K562 (cell line): ENCODE data around the gene SH2D5. TPM values are rescaled to one million over a fixed set of nuclear protein-coding genes. Genes with fewer than 3 reads are reported as not detected.

ENCODE experiments used
- ARHGAP35 ChIP-seq: fragments of 450-650 bp; IDR thresholded peaks from 2 replicates; pipeline ENCODE4 v1.6.1; 2018; ENCODE audit not compliant: partially characterized antibody
- ASH1L ChIP-seq: fragments of 450-650 bp; IDR thresholded peaks from 2 replicates; pipeline ENCODE4 v1.6.1; 2018; ENCODE audit warnings: borderline replicate concordance, mild to moderate bottlenecking, low read depth; ENCODE audit not compliant: partially characterized antibody
- BRCA1 ChIP-seq, 2 experiments: fragments of 450-650 bp in 1 of 2; sonication (generic) in 1 of 2; formaldehyde crosslinking in 1 of 2; IDR thresholded peaks; 2 replicates each; pipeline versions ENCODE4 v1.5.0 to v1.6.1; 2017 to 2020; ENCODE audit warnings: mild to moderate bottlenecking in 1 of 2, missing genetic modification reagents in 1 of 2
- DMBX1 ChIP-seq: fragments of 250-450 bp; sonication (Bioruptor Pico); IDR thresholded peaks from 2 replicates; pipeline ENCODE4 v1.8.0; 2022; ENCODE audit warnings: inconsistent platforms, mild to moderate bottlenecking, moderate library complexity, borderline replicate concordance
- E2F6 ChIP-seq, 2 experiments: IDR thresholded peaks; 2 replicates each; pipeline ENCODE4 v1.6.1; 2011; ENCODE audit warnings: borderline replicate concordance in 1 of 2, control low read depth in 1 of 2, low read depth in 1 of 2, low read length in 1 of 2, mild to moderate bottlenecking in 1 of 2, mixed read lengths in 1 of 2, moderate library complexity in 1 of 2; ENCODE audit not compliant: insufficient read depth in 1 of 2, insufficient read length in 1 of 2, poor library complexity in 1 of 2, severe bottlenecking in 1 of 2; ENCODE audit errors: extremely low read depth in 1 of 2
- FOSL1 ChIP-seq: fragments of 200-800 bp; sonication (Bioruptor generic); conservative IDR thresholded peaks from 2 replicates; pipeline ENCODE4 v1.6.1; 2016; ENCODE audit warnings: missing genetic modification characterization, missing compliant biosample characterization
- FOXK1 ChIP-seq: sonication (generic); formaldehyde crosslinking; IDR thresholded peaks from 2 replicates; pipeline ENCODE4 v1.8.0; 2022; ENCODE audit warnings: missing genetic modification reagents, mild to moderate bottlenecking, borderline replicate concordance
- KLF13 ChIP-seq: fragments of 450-650 bp; IDR thresholded peaks from 2 replicates; pipeline ENCODE4 v1.6.1; 2016; ENCODE audit warnings: missing genetic modification characterization, low read depth, mild to moderate bottlenecking, missing compliant biosample characterization, moderate library complexity, borderline replicate concordance
- MCM2 ChIP-seq: fragments of 450-650 bp; IDR thresholded peaks from 2 replicates; pipeline ENCODE4 v1.6.1; 2017; ENCODE audit warnings: low read depth, mild to moderate bottlenecking
- MTA1 ChIP-seq: fragments of 450-650 bp; IDR thresholded peaks from 2 replicates; pipeline ENCODE4 v1.6.1; 2017; ENCODE audit warnings: borderline replicate concordance
- NBN ChIP-seq: fragments of 450-650 bp; IDR thresholded peaks from 2 replicates; pipeline ENCODE4 v1.6.1; 2016; ENCODE audit warnings: low read depth, mild to moderate bottlenecking
- NFIC ChIP-seq: fragments of 450-650 bp; IDR thresholded peaks from 2 replicates; pipeline ENCODE4 v1.6.1; 2017; ENCODE audit warnings: mild to moderate bottlenecking, inconsistent platforms
- NR3C1 ChIP-seq: sonication (generic); formaldehyde crosslinking; IDR thresholded peaks from 2 replicates; pipeline ENCODE4 v1.8.1; 2022; ENCODE audit warnings: missing genetic modification reagents
- NRF1 ChIP-seq, 2 experiments: fragments of 450-650 bp; IDR thresholded peaks in 1 of 2; conservative IDR thresholded peaks in 1 of 2; 2 replicates each; pipeline ENCODE4 v1.6.1; 2014; ENCODE audit warnings: mild to moderate bottlenecking in 2 of 2
- RBM34 ChIP-seq: fragments of 200-400 bp; formaldehyde crosslinking; IDR thresholded peaks from 2 replicates; pipeline ENCODE4 v1.6.1; 2018; ENCODE audit warnings: low read length, borderline replicate concordance; ENCODE audit not compliant: insufficient read depth
- SMARCC2 ChIP-seq: fragments of 450-650 bp; IDR thresholded peaks from 2 replicates; pipeline ENCODE4 v1.6.1; 2017; ENCODE audit warnings: antibody characterized with exemption, moderate library complexity, mild to moderate bottlenecking, low read depth
- TEAD1 ChIP-seq, 2 experiments: fragments of 450-650 bp in 1 of 2; sonication (generic) in 1 of 2; formaldehyde crosslinking; IDR thresholded peaks; 2 replicates each; pipeline versions ENCODE4 v1.4.0 to v1.8.0; 2020 to 2022; ENCODE audit warnings: mild to moderate bottlenecking in 2 of 2, missing genetic modification reagents in 1 of 2
- UBTF ChIP-seq, 2 experiments: IDR thresholded peaks; 2 replicates each; pipeline ENCODE4 v1.6.1; 2012; ENCODE audit warnings: improper control_type of control experiment in 2 of 2, low read depth in 2 of 2, low read length in 2 of 2, borderline replicate concordance in 1 of 2
- ZNF140 ChIP-seq: fragments of 250-450 bp; sonication (Bioruptor Pico); IDR thresholded peaks from 2 replicates; pipeline ENCODE4 v1.8.0; 2021; ENCODE audit warnings: moderate library complexity, mild to moderate bottlenecking, inconsistent platforms
- ZNF217 ChIP-seq: sonication (generic); formaldehyde crosslinking; IDR thresholded peaks from 2 replicates; pipeline ENCODE4 v1.8.0; 2022; ENCODE audit warnings: mild to moderate bottlenecking, missing genetic modification reagents
- ZNF445 ChIP-seq: fragments of 250-450 bp; sonication (Bioruptor Pico); IDR thresholded peaks from 2 replicates; pipeline ENCODE4 v1.4.0; 2020; ENCODE audit warnings: low read depth, mild to moderate bottlenecking, moderate library complexity
- ZNF589 ChIP-seq: fragments of 200-800 bp; sonication (Bioruptor generic); IDR thresholded peaks from 2 replicates; pipeline ENCODE4 v1.6.1; 2016; ENCODE audit warnings: low read depth, missing genetic modification characterization, missing compliant biosample characterization
- ZNF699 ChIP-seq: fragments of 250-450 bp; sonication (Bioruptor Pico); IDR thresholded peaks from 2 replicates; pipeline ENCODE4 v1.8.0; 2021; ENCODE audit warnings: mild to moderate bottlenecking, moderate library complexity; ENCODE audit not compliant: insufficient replicate concordance
- ZNF717 ChIP-seq: fragments of 250-450 bp; sonication (Bioruptor Pico); IDR thresholded peaks from 2 replicates; pipeline ENCODE4 v1.5.0; 2021
- ZNF785 ChIP-seq: fragments of 250-450 bp; sonication (Bioruptor Pico); IDR thresholded peaks from 2 replicates; pipeline ENCODE4 v1.4.0; 2020; ENCODE audit warnings: mild to moderate bottlenecking
- polyA plus RNA-seq, 8 experiments: library from polyadenylated mRNA; depleted of rRNA in 4 of 8; stranded (reverse) in 5 of 8; unstranded in 3 of 8; fragments of >200 nt; fragmentation: Nextera tagmentation in 2 of 8; fragmentation: Illumina TruSeq in 1 of 8; extraction: Ambion mirVana in 2 of 8; extraction: Trizol in 1 of 8; gene quantifications; 2 replicates each; pipeline versions ENCODE4 v1.2.1 to v1.2.3, GENCODE V29; 2011 to 2014; ENCODE audit warnings: inconsistent platforms in 1 of 8, missing spikeins in 1 of 8
- total RNA-seq, 7 experiments: library from RNA; depleted of rRNA in 6 of 7; stranded (reverse); fragments of >200 nt in 6 of 7; fragmentation: Illumina TruSeq in 2 of 7; extraction: Trizol in 2 of 7; gene quantifications; 2 replicates each; pipeline versions ENCODE4 v1.2.1 to v1.2.3, GENCODE V29; 2011 to 2021; ENCODE audit warnings: low replicate concordance in 1 of 7

Gene SH2D5
- total and polyA plus RNA-seq, 9 of the 15 experiments (the other 6 are each of a cell fraction or from before 2014, with no cell fraction given), result 0.06 to 0.11 TPM; not detected in 7

- TF ChIP-seq UBTF (IDR thresholded peaks at IDR 0.05; ENCODE audit: borderline replicate concordance in 1 of 2, low read depth in 2 of 2, low read length in 2 of 2), result no peak
- no peak for TF ChIP-seq ZNF785 (CRISPR knock-in tag)
- no peak for TF ChIP-seq ZNF217 (CRISPR knock-in tag)
- TF ChIP-seq NFIC, result no peak
- no peak for TF ChIP-seq SMARCC2
- no peak for TF ChIP-seq MCM2
- TF ChIP-seq E2F6 (IDR thresholded peaks at IDR 0.05; ENCODE audit: borderline replicate concordance in 1 of 2, extremely low read depth in 1 of 2, insufficient read depth in 1 of 2, insufficient read length in 1 of 2, low read depth in 1 of 2, low read length in 1 of 2, poor library complexity in 1 of 2, severe bottlenecking in 1 of 2), result peak; percentile 81 to 88
- TF ChIP-seq NRF1 (conservative IDR thresholded peaks at IDR 0.05 in 1 of 2, IDR thresholded peaks at IDR 0.05 in 1 of 2), result no peak; a peak in 1 of 4 replicates
- TF ChIP-seq RBM34, result no peak
- TF ChIP-seq FOXK1 (CRISPR knock-in tag), result peak; percentile 80; the same call in 1 of the 2 replicates
- TF ChIP-seq ZNF699, result no peak
- TF ChIP-seq MTA1, result no peak
- TF ChIP-seq NBN, result no peak
- no peak for TF ChIP-seq ZNF717
- peak in 1 of 2 experiments; percentile 75; a peak in 2 of 4 replicates for TF ChIP-seq TEAD1 (CRISPR knock-in tag; IDR thresholded peaks at IDR 0.05)
- peak; percentile 86 for TF ChIP-seq NR3C1 (CRISPR knock-in tag)
- no peak for TF ChIP-seq ZNF589 (CRISPR knock-in tag)
- no peak for TF ChIP-seq BRCA1 (IDR thresholded peaks at IDR 0.05)
- no peak for TF ChIP-seq BRCA1 (CRISPR knock-in tag; IDR thresholded peaks at IDR 0.05)
- no peak for TF ChIP-seq KLF13 (tag)
- TF ChIP-seq DMBX1 (CRISPR knock-in tag), result no peak
- no peak for TF ChIP-seq ZNF445 (CRISPR knock-in tag)
- TF ChIP-seq ASH1L, result no peak
- peak; percentile 62 for TF ChIP-seq FOSL1 (tag)
- no peak for TF ChIP-seq ARHGAP35
- TF ChIP-seq ZNF140 (CRISPR knock-in tag), result no peak
Measured at GRCh38 chr1:20725189-20726117, 7.0 kb downstream of the SH2D5 start (continued).
